MM.1S (cell line): ENCODE results near the gene GATA6.

Source experiments
- DNase-seq: peaks from one replicate; pipeline ENCODE4 v3.0.0-alpha.2; 2015
- H2AFZ ChIP-seq: fragments of 300-600 bp; sonication (generic); 2 replicates; pipeline ENCODE4 v1.6.0; 2016; ENCODE audit warnings: antibody characterized with exemption, low read length
- H3F3A ChIP-seq: fragments of 300-600 bp; sonication (generic); 2 replicates; pipeline ENCODE4 v1.6.1; 2016; ENCODE audit warnings: mild to moderate bottlenecking, antibody characterized with exemption, low read length, moderate library complexity, mixed read lengths; ENCODE audit not compliant: insufficient read depth
- H3K27ac ChIP-seq: fragments of 300-600 bp; sonication (generic); 2 replicates; pipeline ENCODE4 v1.5.1; 2016; ENCODE audit warnings: mild to moderate bottlenecking, low read length
- H3K27me3 ChIP-seq: fragments of 300-600 bp; sonication (generic); replicated peaks from 2 replicates; pipeline ENCODE4 v1.6.0; 2016; ENCODE audit warnings: low read length; ENCODE audit not compliant: insufficient read depth
- H3K36me3 ChIP-seq: fragments of 300-600 bp; sonication (generic); replicated peaks from 2 replicates; pipeline ENCODE4 v1.6.1; 2016; ENCODE audit warnings: mild to moderate bottlenecking, low read length, mixed read lengths; ENCODE audit not compliant: insufficient read depth
- H3K4me1 ChIP-seq: fragments of 300-600 bp; sonication (generic); 2 replicates; pipeline ENCODE4 v1.6.1; 2016; ENCODE audit warnings: low read length, mixed read lengths
- H3K4me2 ChIP-seq: fragments of 300-600 bp; sonication (generic); 2 replicates; pipeline ENCODE4 v1.6.0; 2016; ENCODE audit warnings: low read depth, low read length
- H3K4me3 ChIP-seq: fragments of 300-600 bp; sonication (generic); 2 replicates; pipeline ENCODE4 v1.5.1; 2016; ENCODE audit warnings: low read length, mixed read lengths
- H3K79me2 ChIP-seq: fragments of 300-600 bp; sonication (generic); 2 replicates; pipeline ENCODE4 v1.6.1; 2016; ENCODE audit warnings: mixed run types, low read length, mixed read lengths
- H3K9ac ChIP-seq: fragments of 300-600 bp; sonication (generic); 2 replicates; pipeline ENCODE4 v1.6.1; 2016; ENCODE audit warnings: low read length, mixed read lengths
- H3K9me2 ChIP-seq: fragments of 300-600 bp; sonication (generic); replicated peaks from 2 replicates; pipeline ENCODE4 v1.6.1; 2016; ENCODE audit warnings: mild to moderate bottlenecking, low read length, mixed read lengths; ENCODE audit not compliant: insufficient read depth
- H3K9me3 ChIP-seq: fragments of 300-600 bp; sonication (generic); replicated peaks from 2 replicates; pipeline ENCODE4 v1.6.1; 2016; ENCODE audit warnings: mild to moderate bottlenecking, low read length, mixed read lengths; ENCODE audit not compliant: insufficient read depth
- H4K20me1 ChIP-seq: fragments of 300-600 bp; sonication (generic); 2 replicates; pipeline ENCODE4 v1.6.1; 2016; ENCODE audit warnings: mild to moderate bottlenecking, low read length, moderate library complexity, mixed read lengths; ENCODE audit not compliant: insufficient read depth
- EZH2 ChIP-seq: fragments of 300-600 bp; sonication (generic); optimal IDR thresholded peaks from 2 replicates; pipeline ENCODE3; 2017; ENCODE audit warnings: low read depth, mild to moderate bottlenecking, antibody characterized with exemption, low read length, mixed read lengths
- EZH2phosphoT487 ChIP-seq: fragments of 300-600 bp; sonication (generic); IDR thresholded peaks from 2 replicates; pipeline ENCODE4 v1.6.1; 2018; ENCODE audit warnings: antibody characterized with exemption, low read length
- TF ChIP-seq, protein P1 (sequence below): fragments of 300-600 bp; sonication (generic); IDR thresholded peaks from 2 replicates; pipeline ENCODE4 v1.5.1; 2016; ENCODE audit warnings: antibody characterized with exemption, low read length, mixed read lengths

Gene GATA6

DNA sequence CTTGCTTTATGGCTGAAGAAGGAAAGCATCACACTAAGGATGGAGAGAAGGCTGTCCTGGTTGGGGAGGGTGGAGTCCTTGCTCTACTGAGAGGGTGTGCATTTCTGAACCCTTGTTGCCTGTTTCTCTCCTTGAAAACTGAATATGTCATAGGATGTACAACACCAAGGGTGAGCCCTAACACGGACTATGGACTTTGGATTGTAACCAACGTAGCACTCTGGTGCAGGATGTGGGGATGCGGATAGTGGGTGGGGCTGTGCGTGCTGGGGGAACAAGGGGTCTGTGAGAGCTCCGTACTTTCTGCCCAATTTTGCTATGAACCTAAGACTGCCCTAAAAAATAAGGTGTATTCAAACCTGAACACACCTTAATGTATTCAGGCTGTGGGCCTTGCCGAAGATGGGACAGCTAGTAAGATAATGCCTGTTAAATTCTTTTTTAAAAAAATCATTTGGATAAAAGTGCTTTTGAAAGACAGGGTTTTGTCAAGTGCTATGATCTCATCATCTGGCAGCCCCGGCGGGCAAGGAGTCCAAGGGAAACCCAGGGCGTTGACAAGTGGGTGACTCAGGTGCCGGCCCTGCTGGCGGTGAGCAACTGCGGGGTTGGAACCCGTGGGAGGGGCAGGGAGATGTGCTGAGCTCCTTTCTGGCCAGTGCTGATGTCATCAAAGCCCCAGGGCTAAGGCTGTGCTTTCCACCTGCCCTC, 54.0 kb downstream of the GATA6 start:
- no peaks in the 10 kb centered on the region for H3K9me3 ChIP-seq
- H3K79me2 ChIP-seq: no peaks in the 10 kb centered on the region
- H4K20me1 ChIP-seq: no peaks in the 10 kb centered on the region
- no peaks in the 10 kb centered on the region for H3F3A ChIP-seq
- DNase-seq: no peak
- no peaks in the 10 kb centered on the region for H3K27me3 ChIP-seq
- H3K4me2 ChIP-seq: no peak overlapping the region
- H3K4me1 ChIP-seq: no peaks in the 10 kb centered on the region
- TF ChIP-seq EZH2phosphoT487 (no peak), EZH2 (no peak)
- TF ChIP-seq, protein P1, sequence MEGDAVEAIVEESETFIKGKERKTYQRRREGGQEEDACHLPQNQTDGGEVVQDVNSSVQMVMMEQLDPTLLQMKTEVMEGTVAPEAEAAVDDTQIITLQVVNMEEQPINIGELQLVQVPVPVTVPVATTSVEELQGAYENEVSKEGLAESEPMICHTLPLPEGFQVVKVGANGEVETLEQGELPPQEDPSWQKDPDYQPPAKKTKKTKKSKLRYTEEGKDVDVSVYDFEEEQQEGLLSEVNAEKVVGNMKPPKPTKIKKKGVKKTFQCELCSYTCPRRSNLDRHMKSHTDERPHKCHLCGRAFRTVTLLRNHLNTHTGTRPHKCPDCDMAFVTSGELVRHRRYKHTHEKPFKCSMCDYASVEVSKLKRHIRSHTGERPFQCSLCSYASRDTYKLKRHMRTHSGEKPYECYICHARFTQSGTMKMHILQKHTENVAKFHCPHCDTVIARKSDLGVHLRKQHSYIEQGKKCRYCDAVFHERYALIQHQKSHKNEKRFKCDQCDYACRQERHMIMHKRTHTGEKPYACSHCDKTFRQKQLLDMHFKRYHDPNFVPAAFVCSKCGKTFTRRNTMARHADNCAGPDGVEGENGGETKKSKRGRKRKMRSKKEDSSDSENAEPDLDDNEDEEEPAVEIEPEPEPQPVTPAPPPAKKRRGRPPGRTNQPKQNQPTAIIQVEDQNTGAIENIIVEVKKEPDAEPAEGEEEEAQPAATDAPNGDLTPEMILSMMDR: no peak
- H2AFZ ChIP-seq: no peak overlapping the region
- H3K9ac ChIP-seq: no peak overlapping the region
- H3K27ac ChIP-seq: no peak overlapping the region
- H3K4me3 ChIP-seq: no peak overlapping the region
- H3K36me3 ChIP-seq: no peaks in the 10 kb centered on the region
- no peaks in the 10 kb centered on the region for H3K9me2 ChIP-seq

DNA sequence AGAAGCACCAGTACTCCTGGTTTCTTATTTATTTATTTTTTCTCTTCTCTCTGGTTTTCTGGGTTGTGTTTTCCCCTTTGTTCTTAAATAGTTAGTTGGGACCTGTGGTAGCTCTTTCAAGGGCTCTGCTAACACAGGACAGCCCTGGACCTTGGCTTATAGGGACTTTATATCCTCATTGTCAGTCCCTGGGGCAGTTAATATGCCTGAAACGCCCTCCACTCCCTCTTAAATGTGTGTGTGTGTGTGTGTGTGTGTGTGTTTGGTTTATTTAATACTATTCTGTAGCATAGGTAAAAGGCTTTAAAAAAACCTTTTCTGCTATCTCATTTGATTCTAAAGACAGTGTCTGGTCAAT, 54.6 kb downstream of the GATA6 start:
- H2AFZ ChIP-seq: no peak overlapping the region
- no peaks in the 10 kb centered on the region for H3K79me2 ChIP-seq
- H3K9ac ChIP-seq: no peak overlapping the region
- TF ChIP-seq, protein P1: no peak
- TF ChIP-seq EZH2 (no peak), EZH2phosphoT487 (no peak)
- no peaks in the 10 kb centered on the region for H3K36me3 ChIP-seq
- H3K4me3 ChIP-seq: no peak overlapping the region
- no peaks in the 10 kb centered on the region for H3K9me3 ChIP-seq
- H3F3A ChIP-seq: no peaks in the 10 kb centered on the region
- no peaks in the 10 kb centered on the region for H3K4me1 ChIP-seq
- H3K27ac ChIP-seq: no peak overlapping the region
- no peaks in the 10 kb centered on the region for H3K27me3 ChIP-seq
- H3K4me2 ChIP-seq: no peak overlapping the region
- no peak for DNase-seq
- no peaks in the 10 kb centered on the region for H3K9me2 ChIP-seq
- H4K20me1 ChIP-seq: no peaks in the 10 kb centered on the region

DNA sequence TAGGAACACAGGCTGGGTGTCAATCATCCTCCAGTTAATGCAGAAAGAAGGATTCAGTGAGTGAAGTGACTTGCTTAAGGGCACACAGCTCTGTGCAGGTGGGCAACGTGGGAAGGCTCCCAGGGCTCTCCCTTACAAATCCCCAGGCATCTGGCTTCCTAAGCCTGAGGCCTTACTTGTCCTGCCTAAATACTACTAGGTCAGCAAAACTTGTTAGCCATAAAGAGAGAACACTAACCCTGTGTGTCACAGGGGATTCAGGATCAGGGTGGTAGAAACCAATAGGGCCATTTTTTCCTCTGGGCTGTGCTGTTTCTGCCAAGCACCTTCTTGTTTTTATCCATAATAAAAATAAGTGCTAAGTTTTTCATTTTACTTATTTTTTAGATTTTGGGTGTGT, 55.0 kb downstream of the GATA6 start:
- no peak for DNase-seq
- Histone ChIP-seq H3K4me3 (no peak overlapping the region), H3K9ac (no peak overlapping the region), H3K27me3 (no peaks in the 10 kb centered on the region), H3K9me2 (no peaks in the 10 kb centered on the region), H3K4me1 (no peaks in the 10 kb centered on the region), H3K36me3 (no peaks in the 10 kb centered on the region), H3K79me2 (no peaks in the 10 kb centered on the region), H3K27ac (no peak overlapping the region), H2AFZ (no peak overlapping the region), H3K9me3 (no peaks in the 10 kb centered on the region), H3K4me2 (no peak overlapping the region), H4K20me1 (no peaks in the 10 kb centered on the region), H3F3A (no peaks in the 10 kb centered on the region)
- TF ChIP-seq EZH2phosphoT487 (no peak), EZH2 (no peak)
- TF ChIP-seq, protein P1: no peak
